ENCODE measurements around the gene FANCC.

FANCC gene, protein sequence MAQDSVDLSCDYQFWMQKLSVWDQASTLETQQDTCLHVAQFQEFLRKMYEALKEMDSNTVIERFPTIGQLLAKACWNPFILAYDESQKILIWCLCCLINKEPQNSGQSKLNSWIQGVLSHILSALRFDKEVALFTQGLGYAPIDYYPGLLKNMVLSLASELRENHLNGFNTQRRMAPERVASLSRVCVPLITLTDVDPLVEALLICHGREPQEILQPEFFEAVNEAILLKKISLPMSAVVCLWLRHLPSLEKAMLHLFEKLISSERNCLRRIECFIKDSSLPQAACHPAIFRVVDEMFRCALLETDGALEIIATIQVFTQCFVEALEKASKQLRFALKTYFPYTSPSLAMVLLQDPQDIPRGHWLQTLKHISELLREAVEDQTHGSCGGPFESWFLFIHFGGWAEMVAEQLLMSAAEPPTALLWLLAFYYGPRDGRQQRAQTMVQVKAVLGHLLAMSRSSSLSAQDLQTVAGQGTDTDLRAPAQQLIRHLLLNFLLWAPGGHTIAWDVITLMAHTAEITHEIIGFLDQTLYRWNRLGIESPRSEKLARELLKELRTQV

DNA sequence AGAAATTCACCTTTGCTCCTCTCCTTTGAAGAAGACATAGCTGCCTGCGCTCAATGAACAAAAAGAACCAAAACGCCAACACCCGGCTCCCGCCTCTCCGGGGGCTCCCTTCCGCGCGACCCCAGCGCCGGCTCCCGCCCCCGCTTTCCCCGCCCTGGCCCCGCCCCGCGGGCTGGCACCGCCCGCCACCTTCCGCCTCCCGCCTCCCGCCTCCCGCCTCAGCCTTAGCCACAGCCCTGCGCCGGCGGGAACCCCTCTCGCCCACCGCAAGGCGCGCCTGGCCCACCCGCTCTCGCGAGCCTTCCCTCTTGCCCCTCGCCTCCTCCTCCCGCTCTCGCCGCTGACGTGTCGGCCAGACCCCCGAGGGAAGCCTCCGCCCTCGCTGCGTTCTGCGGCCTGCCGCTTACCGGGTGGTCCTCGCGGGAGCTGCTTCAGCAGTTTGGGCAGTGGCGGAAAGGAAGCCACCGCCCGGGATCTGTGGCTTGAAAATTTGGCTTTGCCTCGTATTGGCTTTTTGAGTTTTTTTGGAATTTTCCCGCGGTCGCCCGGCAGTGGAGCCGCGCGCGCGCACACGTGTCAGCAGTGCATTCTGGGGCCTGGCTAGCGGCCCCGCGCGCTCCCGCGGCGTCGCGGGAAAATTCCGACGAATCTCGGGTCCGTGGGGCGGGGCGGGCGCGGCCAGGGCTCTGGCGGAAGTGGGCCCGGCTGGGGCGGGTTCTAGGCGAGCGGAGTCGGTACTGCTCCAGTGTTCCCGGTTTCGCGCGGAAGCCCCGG is at the start of gene FANCC:
Gene FANCC (minus strand): TSS at position 591 of the 774 bp plus-strand sequence. CDS start 68,418 bp downstream, outside the sequence.
- DNase-seq (ENCODE audit: low spot score), result peak; percentile 82

DNA sequence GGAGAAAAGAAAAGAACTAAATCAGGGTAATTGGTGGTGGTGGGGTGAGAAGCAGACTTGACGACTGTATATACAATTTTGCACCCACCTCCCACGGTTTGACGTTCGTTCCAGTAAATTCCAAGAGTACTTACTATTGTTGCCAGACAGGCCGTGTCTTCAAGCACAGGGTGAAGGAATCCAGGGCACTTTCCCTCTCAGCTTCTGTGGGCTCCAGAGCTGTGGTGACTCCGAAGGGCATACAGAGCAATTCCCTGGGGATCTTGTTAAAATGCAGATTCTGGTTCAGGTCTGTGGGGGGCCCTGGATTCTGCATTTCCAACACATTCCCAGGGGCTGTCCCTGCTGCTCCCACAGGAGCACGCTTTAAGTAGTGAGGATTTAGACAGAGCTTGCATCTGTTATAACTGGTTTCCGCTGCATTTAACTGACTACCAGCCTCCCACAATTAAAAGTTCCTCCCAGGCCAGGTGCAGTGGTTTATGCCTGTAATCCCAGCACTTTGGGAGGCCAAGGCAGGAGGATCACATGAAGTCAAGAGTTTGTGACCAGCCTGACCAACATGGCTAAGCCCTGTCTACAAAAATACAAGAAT is 49.3 kb upstream of the FANCC start:
- no peak for DNase-seq (ENCODE audit: low spot score)

DNA sequence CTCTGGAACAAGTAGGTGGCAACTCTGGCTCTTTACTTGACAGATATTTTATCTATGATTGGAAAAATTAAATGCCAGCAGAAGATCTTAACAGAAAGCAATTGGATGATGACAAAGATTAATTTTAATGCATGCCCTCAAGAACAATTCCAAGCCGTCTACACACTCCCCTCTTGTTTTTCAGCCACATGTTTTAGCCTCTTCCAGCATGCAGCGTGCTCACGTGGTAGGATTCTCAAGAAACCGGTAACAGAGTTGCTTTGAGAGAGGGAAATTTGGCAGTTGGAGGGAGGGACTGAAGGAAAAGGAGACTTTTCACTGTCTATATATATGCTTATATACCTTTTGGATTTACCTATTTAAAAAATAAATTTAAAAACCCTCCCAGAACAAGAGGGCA is 48.3 kb upstream of the FANCC start:
- DNase-seq (ENCODE audit: low spot score), result no peak

DNA sequence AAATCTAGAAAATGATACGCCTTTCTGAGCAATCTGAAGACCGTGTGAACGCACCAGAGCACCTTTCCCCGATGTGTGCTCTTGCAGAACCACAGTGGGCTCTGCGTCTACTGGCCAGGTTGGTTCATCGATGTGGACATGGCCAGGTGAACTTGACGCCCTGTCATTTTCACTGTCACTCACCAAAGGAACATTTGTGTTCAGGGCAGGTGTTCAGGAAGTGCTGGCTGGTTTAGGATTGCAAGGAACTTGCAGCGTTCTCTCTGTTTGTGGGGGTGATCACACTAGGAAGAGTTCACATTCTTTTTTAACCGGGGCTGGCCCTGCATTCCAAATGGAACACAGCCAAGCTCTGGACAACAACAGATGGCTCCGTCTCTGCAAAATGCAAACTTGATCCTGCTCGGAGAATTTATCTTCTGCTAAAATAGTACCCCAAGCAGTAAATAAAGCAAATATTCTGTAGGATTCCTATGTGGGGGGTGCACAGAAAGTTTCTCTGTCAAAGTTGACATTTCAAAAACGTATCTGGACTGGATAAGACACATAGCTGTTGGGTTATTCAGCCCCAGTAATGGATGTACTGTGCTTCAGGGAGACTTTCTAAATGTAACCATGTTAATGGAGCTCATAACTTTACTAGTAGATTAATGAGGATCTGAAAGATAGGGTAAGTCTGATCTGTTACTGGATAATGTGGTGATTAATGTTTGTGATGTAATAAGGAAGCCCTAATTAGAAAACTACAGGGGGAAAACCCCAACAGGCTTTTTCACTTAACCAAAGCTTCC is 45.7 kb upstream of the FANCC start:
- peak; percentile 58 for DNase-seq (ENCODE audit: low spot score)

DNA sequence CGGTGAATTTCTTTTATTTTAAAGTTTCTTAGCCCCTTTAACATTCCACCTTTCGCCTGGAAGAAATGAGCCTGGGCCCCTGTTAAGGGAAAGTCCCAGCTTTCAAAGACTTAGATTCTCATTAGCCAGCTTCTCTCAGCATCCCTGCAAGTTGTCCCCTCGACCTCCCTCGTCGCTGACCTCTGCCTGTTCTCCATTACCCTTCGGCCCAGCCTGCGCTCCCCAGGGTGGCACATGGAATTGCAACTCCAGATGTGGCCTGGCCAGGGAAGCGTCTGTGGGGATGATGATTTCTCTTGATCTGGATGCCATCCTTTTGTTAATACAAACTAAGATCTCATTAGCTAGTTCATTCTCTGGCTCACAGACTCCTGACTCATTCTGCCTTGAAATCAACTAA is 43.4 kb upstream of the FANCC start:
- no peak for DNase-seq (ENCODE audit: low spot score)

DNA sequence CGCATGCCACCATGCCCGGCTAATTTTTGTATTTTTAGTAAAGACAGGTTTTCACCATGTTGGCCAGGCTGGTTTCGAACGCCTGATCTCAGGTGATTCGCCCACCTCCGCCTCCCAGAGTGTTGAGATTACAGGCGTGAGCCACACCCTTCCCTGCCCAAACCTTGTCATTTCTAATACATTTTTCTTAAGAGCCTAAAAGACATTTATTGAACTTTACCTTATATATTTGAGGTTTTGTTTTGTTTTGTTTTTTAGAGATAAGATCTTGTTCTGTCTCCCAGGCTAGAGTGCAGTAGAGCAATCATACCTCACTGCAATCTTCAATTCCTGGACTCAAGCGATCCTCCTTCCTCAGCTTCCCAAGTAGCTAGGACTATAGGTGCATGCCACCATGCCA is 39.8 kb upstream of the FANCC start:
- DNase-seq (ENCODE audit: low spot score), result no peak

DNA sequence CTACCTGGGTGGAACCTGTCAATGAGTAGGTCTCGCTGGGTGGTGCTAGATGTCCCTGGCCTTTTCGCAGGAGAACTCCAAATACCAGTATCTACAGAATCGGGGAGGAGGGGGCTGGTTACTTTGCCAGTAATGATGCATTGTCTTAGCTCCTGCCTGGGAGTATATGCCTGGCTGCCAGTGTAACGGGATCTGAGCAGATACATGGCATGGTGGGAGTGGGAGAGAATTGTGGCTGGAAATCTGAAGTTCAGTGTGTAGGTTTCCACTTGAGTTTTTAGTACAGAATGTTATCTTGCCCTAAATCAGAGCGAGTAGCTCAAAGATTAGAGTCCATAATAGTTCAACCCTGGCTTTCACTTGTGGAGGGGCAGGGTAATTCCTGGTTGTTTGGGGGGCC is 38.0 kb upstream of the FANCC start:
- DNase-seq (ENCODE audit: low spot score), result no peak

DNA sequence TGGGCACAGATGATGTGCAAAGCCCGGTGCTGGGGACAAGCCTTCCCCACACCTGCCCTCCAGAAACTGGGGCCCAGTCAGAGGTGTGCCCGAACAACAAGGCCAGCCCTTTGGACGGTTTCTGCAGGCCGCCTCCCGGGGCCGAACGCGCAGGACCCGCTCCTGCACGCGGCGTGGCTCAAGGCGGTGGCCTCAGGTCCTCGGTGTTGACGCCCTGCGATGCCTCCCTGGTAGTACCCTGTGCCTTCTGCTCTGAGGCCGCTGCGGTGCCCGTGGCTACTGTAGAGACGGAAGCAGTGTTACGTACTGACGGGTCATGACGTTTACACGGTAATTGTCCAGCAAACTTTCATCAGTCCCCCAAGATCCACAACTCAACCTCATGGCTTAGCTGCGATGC is 33.5 kb upstream of the FANCC start:
- no peak for DNase-seq (ENCODE audit: low spot score)

DNA sequence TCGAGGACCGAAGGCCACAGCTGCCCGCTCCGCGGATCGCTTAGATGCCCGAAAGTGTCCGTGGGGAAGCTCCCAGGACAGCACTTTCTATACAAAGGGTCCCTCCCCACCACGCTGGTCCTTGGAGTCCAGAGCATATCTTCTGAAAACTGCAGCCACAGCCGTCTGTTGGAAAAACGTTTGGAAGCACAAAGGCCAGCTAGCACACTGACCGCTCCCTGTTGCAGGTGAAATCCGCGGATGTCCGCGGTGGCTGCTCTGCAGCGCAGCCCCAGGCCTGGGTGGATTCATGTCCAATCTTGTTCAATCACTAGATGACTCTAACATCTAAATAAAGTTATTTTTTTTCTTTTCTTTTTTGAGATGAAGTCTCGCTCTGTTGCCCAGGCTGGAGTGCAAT is 32.8 kb upstream of the FANCC start:
- DNase-seq (ENCODE audit: low spot score), result no peak

DNA sequence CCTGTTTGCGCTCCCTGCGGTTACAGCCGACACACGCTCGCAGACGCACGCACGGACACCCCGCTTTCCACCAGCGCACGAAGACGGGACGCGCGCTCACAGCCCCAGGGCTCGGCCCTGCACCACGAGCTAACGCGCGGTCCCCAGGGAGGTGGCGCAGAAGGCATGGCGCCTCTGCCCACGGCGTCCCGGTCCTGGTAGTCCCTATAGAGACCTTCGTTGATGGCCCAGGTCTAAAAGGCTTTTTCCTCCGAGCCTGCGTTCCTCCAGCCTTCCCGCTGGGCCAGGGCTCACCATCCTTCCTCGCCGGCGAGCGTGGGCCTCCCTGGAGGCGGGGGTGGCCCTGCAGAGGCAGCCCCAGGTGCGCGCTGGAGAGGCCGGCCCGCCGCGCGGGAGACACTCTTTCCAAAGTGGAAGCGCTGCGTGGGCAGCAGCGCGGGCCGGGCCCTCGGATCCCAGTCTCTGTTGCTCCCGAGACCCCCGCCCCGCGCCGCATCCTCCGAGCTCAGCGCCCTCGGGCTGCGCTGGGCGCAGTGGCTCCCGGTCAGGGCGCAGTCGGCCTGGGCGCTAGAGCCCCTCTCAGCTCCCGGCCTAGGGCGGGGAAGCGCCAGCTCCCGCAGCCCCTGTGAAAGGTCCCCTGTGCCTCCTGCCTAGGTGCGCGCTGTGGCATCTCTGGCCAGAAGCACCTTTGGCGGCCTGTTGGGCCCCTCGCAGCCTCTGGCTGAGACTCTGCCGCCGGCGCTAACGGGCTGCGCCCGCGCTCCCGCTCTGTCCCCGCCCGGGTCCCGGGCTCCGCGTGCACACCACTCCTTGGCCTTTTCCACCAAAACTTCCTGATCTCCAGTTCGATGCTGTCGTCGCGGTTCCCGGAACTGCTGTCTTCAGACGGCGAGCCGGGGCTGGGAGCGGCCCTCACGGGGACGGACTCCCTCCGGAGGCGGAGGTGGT is 31.9 kb upstream of the FANCC start:
- DNase-seq (ENCODE audit: low spot score), result no peak

DNA sequence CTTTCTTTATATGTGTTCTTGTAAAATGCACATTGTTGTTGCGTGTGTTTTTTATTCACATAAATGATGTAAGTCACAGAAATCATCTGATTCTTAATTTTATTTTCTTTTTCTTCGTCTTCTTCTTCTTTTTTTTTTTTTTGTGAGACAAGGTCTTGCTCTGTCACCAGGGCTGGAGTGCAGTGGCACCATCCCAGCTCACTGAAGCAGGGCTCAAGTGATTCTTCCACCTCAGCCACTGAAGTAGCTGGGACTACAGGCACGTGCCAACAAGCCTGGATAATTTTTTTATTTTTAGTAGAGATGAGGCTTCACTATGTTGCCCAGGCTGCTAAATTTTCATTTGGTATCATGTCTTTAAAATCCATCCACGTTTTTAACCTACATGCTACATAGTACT is 28.5 kb upstream of the FANCC start:
- DNase-seq (ENCODE audit: low spot score), result no peak

DNA sequence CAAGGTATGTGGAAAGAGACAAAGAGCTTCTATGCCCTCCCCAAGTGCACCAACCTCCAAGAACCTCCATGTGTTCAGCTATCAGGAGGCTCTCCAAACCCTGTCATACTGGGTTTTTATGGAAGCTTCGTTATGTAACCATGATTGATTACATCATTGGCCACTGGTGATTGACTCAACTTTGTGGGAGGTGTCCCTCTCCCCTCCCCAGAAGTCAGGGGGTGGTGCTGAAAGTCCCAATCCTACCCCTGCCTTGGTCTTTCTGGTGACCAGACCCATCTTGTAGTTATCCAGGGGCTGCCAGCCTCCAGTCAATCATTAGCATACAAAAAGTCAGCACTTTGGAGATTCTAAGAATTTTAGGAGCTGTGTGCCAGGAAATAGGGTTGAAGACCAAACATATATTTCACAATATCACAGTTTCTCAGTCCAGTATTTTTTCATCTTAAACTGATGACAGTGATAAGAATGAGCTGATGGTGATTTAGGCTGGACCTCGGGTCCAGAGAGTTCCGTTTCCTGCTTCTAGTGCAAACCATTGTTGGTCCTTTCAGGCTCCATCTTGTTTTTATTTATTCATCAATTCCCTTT is 27.3 kb upstream of the FANCC start:
- no peak for DNase-seq (ENCODE audit: low spot score)

DNA sequence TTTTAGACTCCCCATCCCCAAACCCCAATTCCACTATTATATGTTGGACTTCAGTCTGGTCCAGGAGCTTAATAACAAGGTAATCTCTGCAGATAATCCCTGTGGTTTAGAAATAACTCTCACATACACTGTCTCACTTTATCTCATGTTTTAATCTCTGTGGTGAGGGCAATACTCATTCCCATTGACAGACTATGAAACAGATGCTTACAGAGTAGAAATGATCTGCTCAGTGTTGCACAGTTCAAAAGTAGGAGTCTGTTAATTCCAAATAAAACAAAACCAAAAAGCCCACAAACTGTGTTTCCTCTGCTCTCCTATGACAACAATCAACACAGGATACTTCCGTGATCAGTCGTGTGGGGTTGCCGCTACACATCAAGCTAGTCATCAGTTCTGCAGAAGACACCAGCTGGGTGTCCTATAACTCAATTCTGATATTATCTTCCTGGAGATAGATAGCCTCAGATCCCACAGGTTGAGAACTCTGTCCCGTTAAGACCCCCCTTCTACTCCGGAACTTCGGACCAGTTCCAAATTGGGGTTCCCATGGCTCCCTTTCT is 26.3 kb upstream of the FANCC start:
- DNase-seq (ENCODE audit: low spot score), result no peak

DNA sequence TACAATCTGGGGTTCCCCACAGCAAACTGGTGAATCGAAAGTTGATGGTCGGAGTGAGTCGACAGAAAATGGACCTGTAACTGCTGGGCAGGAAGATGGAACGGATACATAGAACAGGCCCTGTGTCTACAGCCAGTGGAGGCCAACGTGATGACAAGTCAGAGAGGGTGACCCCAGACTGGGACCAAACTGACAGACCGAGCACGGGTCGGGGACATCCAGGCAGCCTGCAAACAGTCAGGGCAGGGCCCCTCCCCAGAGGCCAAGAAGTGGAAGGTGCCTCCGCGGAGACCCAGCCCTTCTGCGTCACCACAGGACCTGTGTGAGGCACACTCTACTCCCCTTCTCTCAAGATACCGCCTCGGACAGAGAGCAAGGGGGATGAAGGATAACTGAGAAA is 25.1 kb upstream of the FANCC start:
- DNase-seq (ENCODE audit: low spot score), result no peak

DNA sequence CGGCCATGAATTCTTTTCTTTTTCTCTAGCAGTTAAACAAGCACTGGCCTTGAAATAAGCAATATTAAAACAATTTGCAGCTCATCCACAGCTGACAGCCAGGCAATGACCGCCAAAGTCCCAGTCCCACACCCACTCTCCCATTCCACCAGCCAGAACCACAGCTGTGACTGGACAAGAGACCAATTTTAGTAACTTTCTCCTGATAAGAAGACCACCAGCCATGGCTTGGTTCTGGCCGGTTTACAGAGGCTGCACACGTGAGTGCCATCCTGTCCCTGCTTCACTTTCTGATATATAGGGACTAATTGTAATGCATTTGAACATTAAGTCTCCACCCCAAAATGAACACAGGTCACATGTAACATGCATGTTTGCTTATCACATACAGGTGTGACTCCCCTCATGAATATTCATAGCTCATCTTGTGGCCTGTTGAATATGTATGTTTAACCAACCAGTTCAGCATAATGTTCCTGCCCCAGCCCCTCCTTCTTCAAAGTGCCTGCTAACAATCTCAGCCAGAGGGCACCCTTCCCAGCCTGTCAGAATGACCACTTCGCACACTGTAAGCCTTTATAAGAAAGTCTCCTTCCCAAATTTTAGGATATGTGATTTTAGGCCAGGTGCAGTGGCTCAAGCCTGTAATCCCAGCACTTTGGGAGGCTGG is 23.9 kb upstream of the FANCC start:
- DNase-seq (ENCODE audit: low spot score), result peak; percentile 37

DNA sequence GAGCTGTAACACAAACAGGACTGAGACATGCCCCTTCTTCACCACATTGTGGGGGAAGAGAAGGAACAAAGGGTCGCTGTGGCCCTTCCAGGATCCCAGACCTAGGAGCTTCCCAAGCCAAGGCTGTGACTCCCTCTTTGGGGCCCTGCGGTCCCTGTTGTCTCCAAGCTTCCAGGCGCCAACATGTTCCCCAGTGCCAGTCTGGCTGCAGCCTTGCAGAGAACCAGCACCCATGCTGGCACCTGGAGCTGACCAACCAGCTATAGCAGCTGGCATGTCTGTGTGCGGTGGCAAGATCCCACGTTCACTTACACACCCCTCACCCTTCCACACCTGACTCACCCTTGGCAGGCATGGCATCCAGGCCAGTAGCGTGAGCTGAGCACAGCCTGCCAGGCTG is 20.7 kb upstream of the FANCC start:
- DNase-seq (ENCODE audit: low spot score), result no peak

DNA sequence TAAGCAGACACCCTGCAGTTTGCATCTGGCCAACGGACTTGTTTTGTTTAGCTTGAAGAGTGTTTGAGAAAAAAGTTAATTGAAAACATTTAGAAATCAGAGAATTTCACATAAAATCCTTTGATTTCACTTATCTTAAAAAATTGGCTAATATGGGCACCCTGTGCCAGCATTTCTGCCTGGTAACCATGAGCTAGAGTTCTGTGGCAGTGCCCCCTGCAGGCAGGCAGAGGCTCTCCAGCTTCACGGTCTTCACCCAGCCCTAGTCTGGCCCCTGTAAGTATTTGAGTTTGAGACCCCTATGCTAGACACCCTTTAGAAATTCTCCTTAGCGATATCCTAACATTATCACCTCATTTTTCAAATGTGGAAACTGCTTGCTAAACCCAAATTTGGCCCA is 18.8 kb upstream of the FANCC start:
- no peak for DNase-seq (ENCODE audit: low spot score)

DNA sequence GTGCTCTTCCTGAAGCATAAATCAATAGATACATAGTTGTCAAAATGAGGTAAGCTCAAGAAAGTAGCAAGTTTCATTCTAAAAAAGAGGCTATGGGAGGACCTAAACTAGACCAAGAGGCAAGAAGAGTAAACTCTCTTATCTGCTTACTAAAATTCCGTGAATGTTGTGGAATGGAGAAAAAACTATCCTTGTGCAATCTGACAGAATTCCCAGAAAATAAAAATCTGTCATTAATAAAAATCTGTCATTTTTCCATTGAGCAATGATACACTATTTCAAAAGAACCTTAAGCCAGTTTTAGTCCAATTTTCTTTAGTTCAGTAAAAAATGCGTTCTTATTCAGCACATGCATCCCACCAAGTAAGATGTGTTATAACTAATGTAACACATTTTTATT is 15.9 kb upstream of the FANCC start:
- DNase-seq (ENCODE audit: low spot score), result no peak

DNA sequence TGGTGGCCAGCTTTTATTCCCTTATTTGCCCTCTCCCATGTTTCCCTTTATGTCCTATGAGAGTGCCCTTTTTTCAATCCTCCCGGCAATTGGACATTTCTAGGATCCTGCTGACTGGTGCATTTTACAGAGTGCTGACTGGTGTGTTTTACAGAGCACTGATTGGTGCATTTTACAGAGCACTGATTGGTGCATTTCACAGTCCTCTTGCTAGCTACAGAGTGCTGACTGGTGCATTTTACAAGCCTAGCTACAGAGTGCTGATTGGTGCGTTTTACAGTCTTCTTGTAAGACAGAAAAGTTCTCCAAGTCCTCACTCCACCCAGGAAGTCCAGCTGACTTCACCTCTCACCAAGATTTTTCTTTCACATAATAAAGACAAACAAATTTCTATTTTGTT is 15.4 kb upstream of the FANCC start:
- no peak for DNase-seq (ENCODE audit: low spot score)

All from cerebellar cortex (tissue), 1 donor.